Neural progenitor cell (in vitro differentiated cells): ENCODE data around the gene PEX10. TPM values are rescaled to one million over a fixed set of nuclear protein-coding genes. Genes with fewer than 3 reads are reported as not detected.
A peak's percentile ranks its signal among the peaks of the same experiment; 100 is the strongest.

ENCODE experiments used
- DNase-seq: peaks from one replicate; pipeline ENCODE4 v3.0.0-alpha.2; 2016; ENCODE audit warnings: low spot score
- H2AFZ ChIP-seq: fragments of 200-600 bp; sonication (generic); replicated peaks from 2 replicates; pipeline ENCODE4 v1.6.1; 2016; ENCODE audit warnings: antibody characterized with exemption
- H3F3A ChIP-seq: fragments of 200-600 bp; sonication (generic); 2 replicates; pipeline ENCODE4 v1.6.1; 2016; ENCODE audit warnings: antibody characterized with exemption, low read depth
- H3K27ac ChIP-seq: fragments of 200-600 bp; sonication (generic); 2 replicates; pipeline ENCODE4 v1.5.1; 2016; ENCODE audit warnings: mild to moderate bottlenecking
- H3K27me3 ChIP-seq: fragments of 200-600 bp; sonication (generic); 2 replicates; pipeline ENCODE4 v1.6.1; 2016; ENCODE audit warnings: mild to moderate bottlenecking, moderate library complexity
- H3K36me3 ChIP-seq: fragments of 200-600 bp; sonication (generic); 2 replicates; pipeline ENCODE4 v1.5.1; 2016
- H3K4me1 ChIP-seq: fragments of 200-600 bp; sonication (generic); 2 replicates; pipeline ENCODE4 v1.6.1; 2016; ENCODE audit warnings: mixed run types
- H3K4me2 ChIP-seq: fragments of 200-600 bp; sonication (generic); 2 replicates; pipeline ENCODE4 v1.6.1; 2016
- H3K4me3 ChIP-seq: fragments of 200-600 bp; sonication (generic); 2 replicates; pipeline ENCODE4 v1.5.1; 2016
- H3K79me2 ChIP-seq: fragments of 200-600 bp; sonication (generic); 2 replicates; pipeline ENCODE4 v1.6.1; 2016; ENCODE audit warnings: low read depth
- H3K9ac ChIP-seq: fragments of 200-600 bp; sonication (generic); 2 replicates; pipeline ENCODE4 v1.6.1; 2016
- H3K9me3 ChIP-seq: fragments of 200-600 bp; sonication (generic); 2 replicates; pipeline ENCODE4 v1.5.1; 2016; ENCODE audit warnings: low read depth
- H4K20me1 ChIP-seq: fragments of 200-600 bp; sonication (generic); 2 replicates; pipeline ENCODE4 v1.6.1; 2016; ENCODE audit warnings: low read depth
- H3K27ac Mint-ChIP-seq: 3 replicates; pipeline ENCODE4 v1.8.0; 2021; ENCODE audit warnings: mixed read lengths
- H3K27me3 Mint-ChIP-seq: 2 replicates; pipeline ENCODE4 v1.8.0; 2022; ENCODE audit warnings: low read depth, mild to moderate bottlenecking, inconsistent platforms, moderate library complexity, mixed read lengths; ENCODE audit not compliant: insufficient read depth
- H3K36me3 Mint-ChIP-seq: 3 replicates; pipeline ENCODE4 v1.8.0; 2021; ENCODE audit warnings: mixed read lengths
- H3K4me1 Mint-ChIP-seq: 3 replicates; pipeline ENCODE4 v1.8.0; 2021; ENCODE audit warnings: mixed read lengths
- H3K4me3 Mint-ChIP-seq: 3 replicates; pipeline ENCODE4 v1.8.0; 2021; ENCODE audit warnings: mild to moderate bottlenecking, moderate library complexity, mixed read lengths
- H3K9me3 Mint-ChIP-seq: 3 replicates; pipeline ENCODE4 v1.8.0; 2020; ENCODE audit warnings: mixed read lengths
- EZH2 ChIP-seq: fragments of 200-600 bp; sonication (generic); IDR thresholded peaks from 2 replicates; pipeline ENCODE4 v1.6.1; 2017; ENCODE audit warnings: antibody characterized with exemption, mild to moderate bottlenecking, moderate library complexity
- EZH2phosphoT487 ChIP-seq: fragments of 200-600 bp; sonication (generic); IDR thresholded peaks from 2 replicates; pipeline ENCODE4 v1.6.1; 2017; ENCODE audit warnings: antibody characterized with exemption
- total RNA-seq: library from RNA; depleted of rRNA; stranded (reverse); fragments of >200 nt; gene quantifications from 2 replicates; pipeline ENCODE4 v1.2.3, GENCODE V29; 2015; ENCODE audit warnings: low replicate concordance
- TF ChIP-seq, protein P1 (sequence below): fragments of 200-600 bp; sonication (generic); IDR thresholded peaks from 2 replicates; pipeline ENCODE4 v1.5.1; 2017; ENCODE audit warnings: antibody characterized with exemption, mild to moderate bottlenecking

PEX10 gene
- total RNA-seq, 1 donor from 2014 or later = 15.1 TPM

DNA sequence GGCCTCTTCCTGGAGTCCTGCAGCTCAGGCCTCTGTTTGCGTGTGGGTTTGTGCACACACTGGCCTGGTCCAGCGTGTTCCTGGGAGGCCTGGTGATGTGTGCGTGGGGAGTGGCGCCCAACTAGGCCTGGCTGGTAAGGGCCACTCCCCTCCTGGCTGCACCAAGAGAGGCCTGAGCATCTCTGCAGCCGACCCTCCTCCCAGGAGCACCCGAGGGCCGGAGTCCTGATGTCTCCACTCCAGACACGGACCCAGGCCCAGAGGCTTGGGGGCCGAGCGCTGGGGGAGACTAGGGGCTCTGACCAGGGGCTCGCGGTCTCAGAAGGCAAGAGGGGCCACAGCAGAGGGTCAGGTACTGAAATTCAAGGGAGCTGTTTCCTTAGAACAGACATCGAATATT lies 54.3 kb downstream of the PEX10 start:
- H3K36me3 Mint-ChIP-seq = peaks cover 13% of the 10 kb centered on the region
- Histone ChIP-seq H2AFZ (no peak overlapping the region), H3K9ac (no peak overlapping the region), H3K79me2 (no peaks in the 10 kb centered on the region), H3F3A (no peaks in the 10 kb centered on the region), H4K20me1 (no peaks in the 10 kb centered on the region), H3K4me2 (no peak overlapping the region), H3K4me3 (no peak overlapping the region), H3K9me3 (no peaks in the 10 kb centered on the region), H3K27me3 (no peaks in the 10 kb centered on the region), H3K4me1 (peaks cover 6% of the 10 kb centered on the region), H3K27ac (no peak overlapping the region), H3K36me3 (no peaks in the 10 kb centered on the region)
- no peak for TF ChIP-seq EZH2
- TF ChIP-seq EZH2phosphoT487 = no peak
- TF ChIP-seq, protein P1, sequence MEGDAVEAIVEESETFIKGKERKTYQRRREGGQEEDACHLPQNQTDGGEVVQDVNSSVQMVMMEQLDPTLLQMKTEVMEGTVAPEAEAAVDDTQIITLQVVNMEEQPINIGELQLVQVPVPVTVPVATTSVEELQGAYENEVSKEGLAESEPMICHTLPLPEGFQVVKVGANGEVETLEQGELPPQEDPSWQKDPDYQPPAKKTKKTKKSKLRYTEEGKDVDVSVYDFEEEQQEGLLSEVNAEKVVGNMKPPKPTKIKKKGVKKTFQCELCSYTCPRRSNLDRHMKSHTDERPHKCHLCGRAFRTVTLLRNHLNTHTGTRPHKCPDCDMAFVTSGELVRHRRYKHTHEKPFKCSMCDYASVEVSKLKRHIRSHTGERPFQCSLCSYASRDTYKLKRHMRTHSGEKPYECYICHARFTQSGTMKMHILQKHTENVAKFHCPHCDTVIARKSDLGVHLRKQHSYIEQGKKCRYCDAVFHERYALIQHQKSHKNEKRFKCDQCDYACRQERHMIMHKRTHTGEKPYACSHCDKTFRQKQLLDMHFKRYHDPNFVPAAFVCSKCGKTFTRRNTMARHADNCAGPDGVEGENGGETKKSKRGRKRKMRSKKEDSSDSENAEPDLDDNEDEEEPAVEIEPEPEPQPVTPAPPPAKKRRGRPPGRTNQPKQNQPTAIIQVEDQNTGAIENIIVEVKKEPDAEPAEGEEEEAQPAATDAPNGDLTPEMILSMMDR = no peak
- H3K4me3 Mint-ChIP-seq = no peak overlapping the region
- DNase-seq = no peak
- H3K27ac Mint-ChIP-seq = no peak overlapping the region
- H3K4me1 Mint-ChIP-seq = peaks cover 10% of the 10 kb centered on the region
- H3K9me3 Mint-ChIP-seq = peaks cover 8% of the 10 kb centered on the region
- peaks cover 3% of the 10 kb centered on the region for H3K27me3 Mint-ChIP-seq

GRCh38 chr1:2356911-2357845 lies 55.2 kb downstream of the PEX10 start:
- Histone ChIP-seq H3K27me3 (no peaks in the 10 kb centered on the region), H3K79me2 (no peaks in the 10 kb centered on the region), H3K4me1 (peaks cover 8% of the 10 kb centered on the region), H3K4me3 (no peak overlapping the region), H2AFZ (no peak overlapping the region), H3K4me2 (no peak overlapping the region), H4K20me1 (no peaks in the 10 kb centered on the region), H3K27ac (no peak overlapping the region), H3K9ac (no peak overlapping the region), H3K9me3 (no peaks in the 10 kb centered on the region), H3F3A (no peaks in the 10 kb centered on the region), H3K36me3 (no peaks in the 10 kb centered on the region)
- TF ChIP-seq EZH2phosphoT487 (no peak), EZH2 (no peak)
- TF ChIP-seq, protein P1 = no peak
- Mint-ChIP-seq H3K9me3 (peaks cover 2% of the 10 kb centered on the region), H3K36me3 (peaks cover 8% of the 10 kb centered on the region), H3K4me1 (peaks cover 10% of the 10 kb centered on the region), H3K27ac (peak overlapping the region; percentile 46), H3K4me3 (no peak overlapping the region), H3K27me3 (peaks cover 3% of the 10 kb centered on the region)
- no peak for DNase-seq

DNA sequence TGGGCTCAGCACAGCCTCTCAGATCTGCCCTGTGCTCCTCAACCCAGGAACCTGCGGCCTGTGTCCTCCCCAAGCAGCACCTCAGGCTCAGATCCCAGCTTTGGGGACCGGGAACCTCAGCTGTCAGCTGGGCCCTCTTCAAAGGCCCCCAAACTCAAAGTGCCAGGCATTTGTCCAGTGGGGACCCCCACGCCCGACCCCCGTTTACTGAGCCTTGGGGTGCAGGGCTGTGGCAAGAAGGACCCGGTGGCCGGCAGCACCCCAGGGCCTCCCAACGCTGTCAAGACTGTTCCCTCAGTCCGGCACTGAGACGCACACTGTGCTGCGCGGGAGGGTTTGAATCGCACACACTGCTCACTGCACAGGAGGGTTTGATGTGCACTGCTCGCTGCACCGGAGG lies 56.0 kb downstream of the PEX10 start:
- peak overlapping the region; percentile 46 for H3K27ac Mint-ChIP-seq
- TF ChIP-seq, protein P1 = no peak
- TF ChIP-seq EZH2phosphoT487 (no peak), EZH2 (no peak)

More for the DNA sequence above, 56.0 kb downstream of the PEX10 start:
- no peaks in the 10 kb centered on the region for H3K9me3 ChIP-seq
- peaks cover 8% of the 10 kb centered on the region for H3K4me1 ChIP-seq
- H3F3A ChIP-seq = no peaks in the 10 kb centered on the region
- H3K27ac ChIP-seq = no peak overlapping the region
- no peak for DNase-seq
- Mint-ChIP-seq H3K4me1 (peaks cover 11% of the 10 kb centered on the region), H3K36me3 (peaks cover 6% of the 10 kb centered on the region), H3K27me3 (peaks cover 5% of the 10 kb centered on the region), H3K4me3 (no peak overlapping the region), H3K9me3 (no peaks in the 10 kb centered on the region)
- H3K4me2 ChIP-seq = no peak overlapping the region
- H2AFZ ChIP-seq = no peak overlapping the region
- no peaks in the 10 kb centered on the region for H3K79me2 ChIP-seq
- H3K36me3 ChIP-seq = no peaks in the 10 kb centered on the region
- H3K9ac ChIP-seq = no peak overlapping the region
- H3K4me3 ChIP-seq = no peak overlapping the region
- no peaks in the 10 kb centered on the region for H3K27me3 ChIP-seq
- no peaks in the 10 kb centered on the region for H4K20me1 ChIP-seq
